ENCODE data around the gene ABHD8. TPM values are rescaled to one million over a fixed set of nuclear protein-coding genes. Genes with fewer than 3 reads are reported as not detected.

ABHD8 gene
- total and polyA plus RNA-seq, 11 donors: 7.4 to 21.8 (median 11.6) TPM

DNA sequence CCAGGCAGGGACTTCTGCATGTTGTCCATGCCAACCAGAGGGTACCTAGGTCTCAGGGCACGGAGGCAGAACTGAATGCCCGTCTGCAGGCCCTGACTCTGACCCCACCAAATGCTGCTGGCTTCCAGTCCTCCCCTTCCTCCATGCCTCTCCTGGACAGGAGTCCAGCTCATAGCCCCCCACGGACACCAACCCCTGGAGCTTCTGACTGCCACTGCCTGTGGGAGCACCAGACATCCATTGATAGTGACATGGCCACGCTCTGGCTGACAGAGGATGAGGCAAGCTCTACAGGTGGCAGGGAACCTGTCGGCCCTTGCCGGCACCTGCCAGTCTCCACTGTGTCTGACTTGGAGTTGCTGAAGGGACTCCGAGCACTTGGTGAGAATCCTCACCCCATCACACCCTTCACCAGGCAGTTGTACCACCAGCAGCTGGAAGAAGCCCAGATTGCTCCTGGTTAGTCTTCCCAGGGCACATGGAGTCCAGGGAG is 19.7 kb downstream of the ABHD8 start:
- peaks cover 0 to 17% (median 13%) of the 10 kb centered on the region in 12 donors for H3K4me1 ChIP-seq
- 93 to 100% (median 96%) methylated on average over 4 to 7 of the region's 7 CpGs for WGBS, 4 donors
- no peak overlapping the region for H3K27ac ChIP-seq
- no peak for TF ChIP-seq POLR2A (IDR thresholded peaks at IDR 0.05)
- ATAC-seq: no peak
- no peak overlapping the region for H3K4me3 ChIP-seq
- peaks cover 7 to 21% (median 14%) of the 10 kb centered on the region in 9 donors for H3K27me3 ChIP-seq
- H3K9me3 ChIP-seq: no peaks in the 10 kb centered on the region
- no peak for DNase-seq
- peaks cover 0 to 10% (median 5%) of the 10 kb centered on the region in 9 donors for H3K36me3 ChIP-seq
- intact Hi-C loops (cut with DNase I): loop anchor here in 9 of 10 donors (2.0 to 10.0 kb wide), 10 partner anchors 23 to 511 kb away; partner anchors contain the start of gene USE1 (in 1 of the 9)

GRCh38 chr19:17282488-17283125 is 20.6 kb downstream of the ABHD8 start:
- TF ChIP-seq POLR2A (IDR thresholded peaks at IDR 0.05): no peak
- TF ChIP-seq, protein P1, sequence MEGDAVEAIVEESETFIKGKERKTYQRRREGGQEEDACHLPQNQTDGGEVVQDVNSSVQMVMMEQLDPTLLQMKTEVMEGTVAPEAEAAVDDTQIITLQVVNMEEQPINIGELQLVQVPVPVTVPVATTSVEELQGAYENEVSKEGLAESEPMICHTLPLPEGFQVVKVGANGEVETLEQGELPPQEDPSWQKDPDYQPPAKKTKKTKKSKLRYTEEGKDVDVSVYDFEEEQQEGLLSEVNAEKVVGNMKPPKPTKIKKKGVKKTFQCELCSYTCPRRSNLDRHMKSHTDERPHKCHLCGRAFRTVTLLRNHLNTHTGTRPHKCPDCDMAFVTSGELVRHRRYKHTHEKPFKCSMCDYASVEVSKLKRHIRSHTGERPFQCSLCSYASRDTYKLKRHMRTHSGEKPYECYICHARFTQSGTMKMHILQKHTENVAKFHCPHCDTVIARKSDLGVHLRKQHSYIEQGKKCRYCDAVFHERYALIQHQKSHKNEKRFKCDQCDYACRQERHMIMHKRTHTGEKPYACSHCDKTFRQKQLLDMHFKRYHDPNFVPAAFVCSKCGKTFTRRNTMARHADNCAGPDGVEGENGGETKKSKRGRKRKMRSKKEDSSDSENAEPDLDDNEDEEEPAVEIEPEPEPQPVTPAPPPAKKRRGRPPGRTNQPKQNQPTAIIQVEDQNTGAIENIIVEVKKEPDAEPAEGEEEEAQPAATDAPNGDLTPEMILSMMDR (IDR thresholded peaks at IDR 0.05): peak; percentile 90 to 98 (median 95)
- DNase-seq (peak; percentile 77 to 91 (median 84)), ATAC-seq (peak; percentile 83 to 96 (median 94))
- intact Hi-C loops (cut with DNase I): loop anchor here in 9 of 10 donors (1.0 to 10.0 kb wide), 13 partner anchors 22 to 510 kb away; partner anchors contain the start of gene USE1 (in 1 of the 9)
- H3K4me1 ChIP-seq: peaks cover 0 to 17% (median 13%) of the 10 kb centered on the region in 12 donors
- H3K4me3 ChIP-seq: peak overlapping the region in 10 of 12 donors; percentile 10 to 56 (median 42)
- H3K27me3 ChIP-seq: peaks cover 7 to 21% (median 14%) of the 10 kb centered on the region in 9 donors
- no peak overlapping the region for H3K27ac ChIP-seq
- H3K36me3 ChIP-seq: peaks cover 0 to 18% (median 11%) of the 10 kb centered on the region in 9 donors
- WGBS, 4 donors: 3 to 7% (median 4%) methylated on average over 11 to 45 of the region's 45 CpGs
- no peaks in the 10 kb centered on the region for H3K9me3 ChIP-seq

DNA sequence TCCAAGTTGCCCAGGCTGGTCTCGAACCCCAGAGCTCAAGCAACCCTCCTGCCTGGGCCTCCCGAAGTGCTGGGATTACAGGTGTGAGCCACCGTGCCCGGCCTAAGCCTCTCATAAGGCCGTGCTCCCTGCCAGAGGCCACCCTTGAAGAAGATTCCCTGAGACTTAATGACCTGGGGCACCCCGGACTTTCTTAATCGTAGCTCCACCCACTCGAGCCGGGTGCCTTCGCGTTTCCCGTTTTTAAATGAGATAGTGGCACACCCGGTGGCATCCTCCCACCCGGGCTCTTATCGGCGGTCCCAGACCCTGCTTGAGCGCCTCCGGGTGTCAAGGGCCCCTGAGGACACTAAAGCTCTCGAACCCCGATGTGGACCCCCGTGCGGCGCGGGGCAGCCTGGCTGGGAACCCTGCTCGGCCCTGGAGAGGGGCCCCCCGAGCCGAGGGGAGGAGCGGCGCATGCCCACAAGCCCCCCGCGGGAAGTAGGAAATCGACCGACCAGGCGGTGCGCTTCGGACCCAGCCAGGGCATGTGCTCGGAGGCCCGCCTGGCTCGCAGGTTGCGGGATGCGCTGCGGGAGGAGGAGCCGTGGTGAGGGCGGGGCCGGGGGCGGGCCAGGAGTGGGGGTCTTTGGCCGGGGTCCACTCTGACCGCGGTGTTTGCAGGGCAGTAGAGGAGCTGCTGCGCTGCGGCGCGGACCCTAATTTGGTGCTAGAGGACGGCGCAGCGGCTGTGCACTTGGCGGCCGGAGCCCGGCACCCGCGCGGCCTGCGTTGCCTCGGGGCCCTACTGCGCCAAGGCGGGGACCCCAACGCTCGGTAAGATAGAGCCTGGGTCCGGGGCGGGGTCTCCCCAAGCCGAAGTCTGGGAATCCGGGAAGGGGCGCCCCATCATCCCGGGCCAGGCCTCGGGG is 21.6 kb downstream of the ABHD8 start, which contains the start of gene ANKLE1:
Gene ANKLE1, plus strand, starts transcription at position 511 of the 914 bp plus-strand sequence. Its CDS starts 20 bp downstream, at position 531.
- peaks cover 7 to 21% (median 14%) of the 10 kb centered on the region in 9 donors for H3K27me3 ChIP-seq
- no peak within 1 kb of the TSS for H3K27ac ChIP-seq
- peaks cover 0 to 17% (median 13%) of the 10 kb centered on the region in 12 donors for H3K4me1 ChIP-seq
- peaks cover 0 to 28% (median 21%) of the 10 kb centered on the region in 9 donors for H3K36me3 ChIP-seq
- 8 to 13% (median 11%) methylated on average over 41 to 75 of the region's 75 CpGs for WGBS, 4 donors
- intact Hi-C loops (cut with DNase I): loop anchor here in 9 of 10 donors (1.0 to 10.0 kb wide), 13 partner anchors 21 to 509 kb away; partner anchors contain the start of gene USE1 (in 1 of the 9)
- peak in 1 of 5 donors; percentile 52 for DNase-seq
- no peaks in the 10 kb centered on the region for H3K9me3 ChIP-seq
- TF ChIP-seq, protein P1 (IDR thresholded peaks at IDR 0.05): no peak
- TF ChIP-seq POLR2A (IDR thresholded peaks at IDR 0.05): no peak
- peak in 3 of 4 donors; percentile 14 to 47 (median 21) for ATAC-seq
- peak within 1 kb of the TSS; percentile 3 to 56 (median 41) for H3K4me3 ChIP-seq

GRCh38 chr19:17279436-17279835 is 23.8 kb downstream of the ABHD8 start:
- DNase-seq (no peak), ATAC-seq (no peak)
- H3K4me1 ChIP-seq: peaks cover 0 to 17% (median 13%) of the 10 kb centered on the region in 12 donors
- no peaks in the 10 kb centered on the region for H3K9me3 ChIP-seq
- TF ChIP-seq POLR2A (IDR thresholded peaks at IDR 0.05): no peak
- TF ChIP-seq, protein P1 (IDR thresholded peaks at IDR 0.05): no peak
- intact Hi-C loops (cut with DNase I): loop anchor here in 2 of 10 donors (5.0 to 10.0 kb wide), 2 partner anchors 72 to 75 kb away; no protein-coding TSS in a partner anchor
- H3K36me3 ChIP-seq: peaks cover 0 to 50% (median 43%) of the 10 kb centered on the region in 9 donors
- 77 to 96% (median 89%) methylated on average over 2 to 3 of the region's 3 CpGs for WGBS, 4 donors
- H3K27me3 ChIP-seq: peaks cover 7 to 21% (median 14%) of the 10 kb centered on the region in 9 donors
- no peak overlapping the region for H3K27ac ChIP-seq
- no peak overlapping the region for H3K4me3 ChIP-seq

Measured in heart left ventricle (tissue), 16 donors.